NCI-H524 (cell line): ENCODE results near the gene IGSF8.
A peak's percentile ranks its signal among the peaks of the same experiment; 100 is the strongest.

Experiments used
- DNase-seq, 2 experiments: peaks; one replicate each; lab custom pipeline; 2025; lab: John Stamatoyannopoulos, UW

The IGSF8 gene

GRCh38 chr1:160085686-160086455 is 12.5 kb downstream of the IGSF8 start:
- peak; percentile 49 to 75 for DNase-seq

GRCh38 chr1:160084771-160085321 is 13.6 kb downstream of the IGSF8 start:
- no peak for DNase-seq

- peak in 1 of 2 experiments; percentile 59 for DNase-seq
Measured at GRCh38 chr1:160083968-160084770, 14.2 kb downstream of the IGSF8 start.

- DNase-seq: no peak
Measured at GRCh38 chr1:160082926-160083325, 15.5 kb downstream of the IGSF8 start.

GRCh38 chr1:160082487-160082886 is 15.9 kb downstream of the IGSF8 start:
- no peak for DNase-seq

GRCh38 chr1:160081261-160081936 is 17.0 kb downstream of the IGSF8 start, which contains the start of gene KCNJ9:
KCNJ9 (plus strand) TSS chr1:160081538; CDS start chr1:160084031, 2,493 bp downstream.
- peak in 1 of 2 experiments; percentile 60 for DNase-seq

GRCh38 chr1:160080381-160081100 is 17.9 kb downstream of the IGSF8 start:
- DNase-seq: no peak

GRCh38 chr1:160079448-160079847 is 19.0 kb downstream of the IGSF8 start:
- no peak for DNase-seq

- DNase-seq: peak in 1 of 2 experiments; percentile 14
Measured at GRCh38 chr1:160078512-160079195, 19.8 kb downstream of the IGSF8 start.

- no peak for DNase-seq
Measured at GRCh38 chr1:160077486-160077885, 20.9 kb downstream of the IGSF8 start.

GRCh38 chr1:160076295-160076694 is 22.1 kb downstream of the IGSF8 start:
- DNase-seq: no peak

GRCh38 chr1:160075836-160076235 is 22.6 kb downstream of the IGSF8 start:
- DNase-seq: no peak

- no peak for DNase-seq
Measured at GRCh38 chr1:160074865-160075264, 23.6 kb downstream of the IGSF8 start.

- DNase-seq: no peak
Measured at GRCh38 chr1:160071289-160071688, 27.1 kb downstream of the IGSF8 start.

- DNase-seq: peak; percentile 56 to 64
Measured at GRCh38 chr1:160070243-160071163, 27.9 kb downstream of the IGSF8 start.

- DNase-seq: no peak
Measured at GRCh38 chr1:160069460-160070231, 28.8 kb downstream of the IGSF8 start, which contains the start of gene KCNJ10. KCNJ10 (minus strand) TSS chr1:160070160; CDS start chr1:160042532, 27,628 bp downstream.

GRCh38 chr1:160068225-160068624 is 30.2 kb downstream of the IGSF8 start:
- DNase-seq: no peak

GRCh38 chr1:160066829-160067745 is 31.3 kb downstream of the IGSF8 start:
- DNase-seq: no peak
